HG03066 (cell line): ENCODE results near the gene GALNT14.
"Not testable (repeated sequence)": the region's sequence is repeated elsewhere in the genome, so short reads cannot be mapped to it uniquely, and the experiment has no call there.

Experiments
- ATAC-seq: cut with Tn5 transposase; IDR thresholded peaks from one replicate; pipeline ENCODE4 v1.9.1; 2021; ENCODE audit warnings: low read depth; ENCODE audit not compliant: unreplicated experiment

GALNT14 gene

DNA sequence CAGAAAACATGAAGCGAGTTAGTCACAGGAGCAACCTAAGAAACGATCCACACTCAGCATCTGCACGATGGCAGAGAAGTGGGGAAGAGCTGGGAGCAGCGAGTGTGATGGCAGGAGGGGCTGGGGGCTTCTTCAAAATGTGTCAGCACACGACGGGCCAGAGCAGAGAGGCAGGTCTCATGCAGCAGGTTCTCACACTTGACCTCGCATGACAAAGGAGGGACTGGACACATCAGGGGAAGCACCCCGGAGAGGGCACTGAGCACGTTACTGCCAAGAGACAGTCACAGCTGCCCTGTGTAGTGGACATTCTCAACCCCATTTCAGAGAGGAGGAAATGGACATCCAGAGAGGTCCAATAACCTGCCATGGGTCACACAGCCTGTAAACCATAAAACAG, 226.9 kb downstream of the GALNT14 start:
- no peak for ATAC-seq

DNA sequence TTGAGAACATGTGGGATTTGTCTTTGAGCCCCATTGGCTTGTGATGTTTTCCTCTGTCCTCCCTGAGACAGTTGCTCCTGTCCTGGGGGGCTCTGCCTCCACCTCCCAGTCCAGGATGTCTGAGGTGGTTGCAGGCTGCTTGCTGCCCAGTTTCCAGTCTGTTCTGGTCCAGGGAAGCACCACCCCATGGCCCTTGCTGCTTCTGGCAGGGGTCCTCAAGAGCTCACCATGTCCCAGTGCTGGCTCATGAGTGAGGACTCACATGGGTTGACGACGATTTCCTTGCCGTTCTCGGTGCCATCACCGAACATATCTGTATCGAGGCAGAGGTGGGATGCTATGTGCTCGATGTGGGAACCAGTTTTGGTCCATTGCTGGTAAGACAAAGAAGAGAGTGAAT, 227.6 kb downstream of the GALNT14 start:
- ATAC-seq: no peak

DNA sequence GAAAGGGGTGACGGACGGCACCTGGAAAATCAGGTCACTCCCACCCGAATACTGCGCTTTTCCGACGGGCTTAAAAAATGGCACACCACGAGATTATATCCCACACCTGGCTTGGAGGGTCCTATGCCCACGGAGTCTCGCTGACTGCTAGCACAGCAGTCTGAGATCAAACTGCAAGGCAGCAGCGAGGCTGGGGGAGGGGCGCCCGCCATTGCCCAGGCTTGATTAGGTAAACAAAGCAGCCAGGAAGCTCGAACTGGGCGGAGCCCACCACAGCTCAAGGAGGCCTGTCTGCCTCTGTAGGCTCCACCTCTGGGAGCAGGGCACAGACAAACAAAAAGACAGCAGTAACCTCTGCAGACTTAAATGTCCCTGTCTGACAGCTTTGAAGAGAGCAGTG, 233.8 kb downstream of the GALNT14 start:
- ATAC-seq: not testable (repeated sequence)

DNA sequence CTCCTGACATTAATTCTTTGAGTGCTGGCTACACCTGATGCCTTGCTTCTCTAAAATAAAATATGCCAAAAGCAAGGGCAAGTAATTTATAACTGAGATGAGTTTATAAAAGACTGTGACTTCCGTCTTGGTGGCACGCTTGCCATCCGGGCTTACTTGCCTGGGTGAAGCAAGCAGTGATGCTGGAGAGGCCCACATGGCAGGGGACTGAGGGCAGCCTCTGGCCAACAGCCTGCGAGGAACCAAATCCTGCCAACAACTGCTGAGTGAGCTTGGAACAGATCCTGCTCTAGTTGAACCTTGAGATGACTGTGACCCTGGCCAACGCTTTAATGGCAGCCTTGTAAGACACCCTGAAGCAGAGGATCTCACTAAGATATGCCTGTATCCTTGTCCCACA, 234.9 kb downstream of the GALNT14 start:
- ATAC-seq: no peak

DNA sequence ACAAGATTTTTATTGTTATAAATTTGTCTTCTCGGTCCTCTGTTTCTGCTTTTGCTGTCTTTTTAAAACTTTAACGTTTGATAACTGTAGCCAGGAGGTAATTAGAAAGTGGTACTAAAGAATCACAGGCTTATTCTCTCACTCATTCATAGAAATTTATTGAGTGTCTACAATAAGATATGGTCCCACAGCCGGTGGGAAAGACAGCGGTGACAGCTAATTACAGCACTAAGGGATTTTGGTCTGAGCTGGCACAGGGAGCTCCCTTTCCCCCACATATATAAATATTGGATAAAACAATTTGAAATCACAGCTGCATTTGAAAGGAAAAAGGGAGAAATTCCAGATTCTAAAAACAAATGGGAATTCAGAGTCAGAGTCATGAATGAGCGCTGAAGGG, 237.9 kb downstream of the GALNT14 start:
- ATAC-seq: no peak

DNA sequence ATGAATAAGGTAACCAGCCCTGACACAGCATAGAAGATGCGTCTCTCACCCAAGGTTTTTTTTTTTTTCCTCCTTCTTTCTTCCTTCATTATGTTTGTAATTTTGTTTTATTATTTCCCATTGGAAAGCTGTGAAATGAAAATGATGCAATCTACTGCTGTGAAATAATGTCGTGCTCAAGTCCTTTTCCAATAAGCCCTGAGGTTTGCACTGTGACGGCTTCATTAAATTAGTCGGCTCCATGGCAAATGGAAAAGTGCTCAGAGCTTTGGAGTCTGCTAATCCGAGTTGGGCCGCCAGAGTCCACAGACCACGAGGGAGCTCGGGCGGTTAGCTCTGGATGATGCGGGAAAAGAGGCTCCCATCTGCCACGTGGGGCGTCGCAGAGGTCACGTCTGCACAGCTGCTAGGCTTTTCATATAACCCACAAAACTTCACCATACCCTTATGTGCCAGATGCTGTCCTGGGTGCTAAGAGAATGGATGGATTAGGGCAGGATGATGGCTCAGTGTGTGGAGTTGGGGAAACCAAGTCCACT, 238.7 kb downstream of the GALNT14 start:
- ATAC-seq: no peak

DNA sequence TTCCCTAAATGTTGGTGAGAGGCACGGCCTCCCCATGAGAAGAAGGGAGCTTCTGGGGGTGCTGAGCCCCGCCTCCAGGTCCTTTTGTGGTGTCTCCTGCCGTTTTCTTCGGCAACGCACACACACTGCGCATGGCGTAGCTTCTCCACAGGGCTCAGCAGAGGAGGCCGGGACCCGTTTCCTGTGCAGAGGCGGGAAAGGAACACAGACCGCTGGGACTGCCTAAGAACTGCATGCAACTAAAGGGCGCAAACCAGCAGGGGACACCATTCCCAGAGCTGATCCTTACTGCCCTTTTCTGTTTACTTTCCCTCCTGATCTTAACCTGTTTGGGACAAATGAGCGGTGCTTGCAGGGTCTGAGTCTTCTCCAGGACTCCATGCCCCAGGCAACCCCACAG, 240.7 kb downstream of the GALNT14 start:
- ATAC-seq: no peak

DNA sequence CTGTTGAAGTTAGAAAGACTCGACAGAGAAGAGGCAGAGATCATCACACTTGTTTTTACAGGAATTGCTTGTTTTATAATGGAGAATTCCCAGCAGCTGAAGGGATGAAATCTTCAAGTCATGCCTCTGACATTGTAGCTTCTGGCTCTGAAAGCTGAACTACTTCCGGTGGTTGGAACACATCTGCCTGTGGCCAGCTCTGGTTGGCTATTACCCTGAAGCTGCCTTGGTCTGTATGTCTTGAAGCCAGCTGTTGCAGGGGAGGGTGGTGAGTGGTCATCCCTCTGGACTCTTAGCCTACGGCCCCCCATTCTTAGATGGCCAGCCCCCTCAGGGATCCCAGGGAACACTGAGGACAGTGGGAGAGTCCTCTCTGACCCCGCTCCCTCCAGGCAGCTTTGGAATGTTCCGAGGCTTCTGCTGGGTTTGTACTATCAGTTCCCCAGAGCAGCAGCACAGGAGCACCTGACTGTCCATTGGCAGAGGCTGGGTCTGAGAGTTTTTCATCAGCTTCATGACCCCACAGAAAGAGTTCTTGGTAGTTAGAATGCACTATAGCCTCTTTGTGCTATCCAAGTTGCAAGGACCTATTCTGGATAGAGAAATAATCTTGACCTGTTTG, 243.6 kb downstream of the GALNT14 start:
- ATAC-seq: no peak

DNA sequence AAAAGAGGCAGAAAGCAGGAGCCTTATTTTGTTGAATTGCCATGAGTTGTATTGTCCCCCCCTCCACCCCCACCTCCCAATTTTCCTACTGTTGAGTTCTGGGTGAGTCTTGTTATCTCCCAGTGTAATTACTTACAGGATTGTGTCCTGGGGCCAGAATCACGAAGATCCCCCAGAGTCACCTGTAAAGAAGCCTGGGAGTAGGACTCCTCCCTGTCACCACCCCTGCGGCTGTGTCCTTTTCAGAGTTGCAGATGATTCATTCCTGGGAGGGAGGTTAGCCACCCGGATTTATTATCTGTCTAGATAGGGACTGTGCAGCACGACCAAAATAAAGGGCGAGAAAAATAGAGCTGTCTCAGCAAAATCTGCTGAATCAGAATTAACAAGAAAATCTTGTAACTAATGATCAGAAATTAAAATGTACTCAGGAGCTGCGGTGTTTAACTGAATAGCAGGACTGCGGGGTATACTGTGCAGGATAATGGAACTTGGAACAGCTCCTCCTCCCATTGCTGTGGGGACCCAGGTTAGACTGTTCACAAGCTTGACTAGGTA, 249.3 kb downstream of the GALNT14 start:
- ATAC-seq: no peak

DNA sequence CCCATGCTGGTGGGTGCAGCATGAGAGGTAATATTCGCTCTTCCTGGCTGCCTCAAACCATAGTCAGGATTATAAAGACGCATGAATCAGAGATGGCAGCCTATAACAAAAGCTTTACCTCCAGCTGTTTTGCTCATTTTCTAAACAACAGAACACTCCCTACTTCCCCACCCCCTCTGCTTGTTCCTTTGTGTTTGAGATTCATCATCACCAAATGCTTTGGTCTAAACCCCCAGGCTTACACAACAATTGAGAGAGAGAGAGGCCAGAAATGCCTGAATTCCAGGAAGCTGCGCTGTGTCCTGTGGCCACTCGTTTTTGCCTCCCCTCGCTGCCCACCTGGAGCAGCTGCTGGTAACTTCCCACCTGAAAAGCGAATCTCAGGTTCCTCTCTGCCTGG, 252.2 kb downstream of the GALNT14 start:
- ATAC-seq: no peak

DNA sequence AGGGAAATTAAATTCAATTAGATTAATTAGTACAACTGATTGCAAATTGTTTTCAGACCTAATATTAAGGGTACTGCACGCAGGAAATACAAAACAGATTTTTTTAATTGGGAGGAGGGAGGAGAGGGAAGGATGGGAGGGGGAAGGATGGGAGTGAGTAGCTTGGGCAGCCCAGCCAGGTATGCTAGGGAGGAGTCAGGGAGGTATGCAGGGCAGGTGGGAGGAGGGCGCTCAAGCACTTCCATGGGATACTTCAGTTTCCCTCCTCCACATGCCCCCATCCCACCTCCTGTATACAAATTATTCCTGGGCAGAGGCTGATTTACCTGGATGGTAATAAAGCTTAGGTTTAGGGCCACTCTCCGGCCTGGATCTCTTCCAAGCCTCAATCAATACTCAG, 254.4 kb downstream of the GALNT14 start:
- no peak for ATAC-seq

DNA sequence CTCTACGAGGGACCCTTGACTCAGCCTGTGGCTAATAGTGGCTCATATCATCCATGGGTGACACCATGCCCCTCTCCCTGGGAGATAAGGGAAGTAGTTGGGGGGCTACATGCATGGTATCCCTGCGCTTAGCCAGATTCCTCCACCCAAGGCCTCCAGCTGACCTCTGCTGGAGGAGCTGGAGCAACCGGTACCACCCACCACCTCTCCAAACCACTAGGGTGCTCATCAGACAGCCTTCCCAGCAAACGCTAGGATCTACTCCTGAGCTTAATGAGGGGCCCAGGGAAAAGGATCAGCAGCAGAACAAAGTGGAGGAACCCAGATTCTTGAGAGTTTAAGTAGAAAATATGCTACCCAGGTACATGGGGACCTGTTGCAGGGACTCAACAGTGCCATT, 255.1 kb downstream of the GALNT14 start:
- ATAC-seq: no peak

DNA sequence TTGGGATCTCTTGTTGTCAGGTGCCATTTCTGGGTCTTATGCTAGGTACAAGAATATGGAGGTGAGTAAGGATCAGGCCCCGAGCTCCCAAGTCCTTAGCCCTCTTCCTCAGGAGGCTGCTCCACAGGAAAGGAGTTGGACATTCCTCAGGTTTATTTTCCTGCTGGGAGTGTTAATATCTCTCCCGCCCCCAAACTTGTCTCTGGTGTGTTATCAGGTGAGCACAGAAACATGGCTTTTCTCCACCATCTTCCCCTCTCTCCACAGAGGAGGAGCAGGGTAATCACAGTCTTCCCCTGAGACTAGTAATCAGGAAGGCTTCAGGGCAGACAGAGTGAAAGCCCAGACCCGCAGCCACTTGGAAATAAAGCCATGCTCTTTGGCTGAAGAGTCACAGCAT, 257.7 kb downstream of the GALNT14 start:
- ATAC-seq: no peak

DNA sequence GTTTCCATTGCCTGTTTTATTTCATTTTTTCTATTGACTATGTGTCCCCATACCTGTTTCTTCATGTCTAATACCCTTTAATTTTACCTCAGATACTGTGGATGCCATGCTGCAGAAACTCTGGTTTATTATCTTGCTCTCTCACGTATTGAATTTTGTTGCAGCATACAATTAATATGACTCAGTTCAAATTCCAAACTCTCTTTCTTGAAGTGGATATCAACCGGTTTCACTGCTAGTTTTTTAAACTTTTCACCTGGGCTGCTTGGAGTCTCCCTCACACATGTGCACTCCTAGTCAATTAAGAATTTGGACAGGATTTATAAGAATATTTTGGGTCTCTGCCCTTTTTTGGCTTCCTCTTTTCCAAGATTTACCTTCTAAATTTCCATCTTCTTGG, 260.4 kb downstream of the GALNT14 start:
- ATAC-seq: no peak

DNA sequence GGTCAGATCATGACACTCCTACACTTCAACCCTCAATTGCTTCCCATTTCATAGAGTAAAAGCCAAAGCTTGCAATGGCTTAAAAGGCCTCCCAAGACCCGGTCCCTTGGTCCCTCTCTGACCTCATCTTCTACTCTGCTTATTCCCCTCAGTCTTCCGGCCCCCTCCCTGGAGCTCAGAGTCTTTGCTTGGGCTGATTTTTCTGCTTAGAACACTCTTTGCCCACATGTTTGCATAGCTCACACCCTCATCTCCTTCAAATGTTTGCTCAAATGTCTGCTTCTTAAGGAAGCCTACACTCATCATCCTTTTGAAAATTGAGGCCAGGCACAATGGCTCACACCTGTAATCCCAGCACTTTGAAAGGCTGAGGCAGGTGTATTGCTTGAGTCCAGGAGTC, 265.4 kb downstream of the GALNT14 start:
- no peak for ATAC-seq

DNA sequence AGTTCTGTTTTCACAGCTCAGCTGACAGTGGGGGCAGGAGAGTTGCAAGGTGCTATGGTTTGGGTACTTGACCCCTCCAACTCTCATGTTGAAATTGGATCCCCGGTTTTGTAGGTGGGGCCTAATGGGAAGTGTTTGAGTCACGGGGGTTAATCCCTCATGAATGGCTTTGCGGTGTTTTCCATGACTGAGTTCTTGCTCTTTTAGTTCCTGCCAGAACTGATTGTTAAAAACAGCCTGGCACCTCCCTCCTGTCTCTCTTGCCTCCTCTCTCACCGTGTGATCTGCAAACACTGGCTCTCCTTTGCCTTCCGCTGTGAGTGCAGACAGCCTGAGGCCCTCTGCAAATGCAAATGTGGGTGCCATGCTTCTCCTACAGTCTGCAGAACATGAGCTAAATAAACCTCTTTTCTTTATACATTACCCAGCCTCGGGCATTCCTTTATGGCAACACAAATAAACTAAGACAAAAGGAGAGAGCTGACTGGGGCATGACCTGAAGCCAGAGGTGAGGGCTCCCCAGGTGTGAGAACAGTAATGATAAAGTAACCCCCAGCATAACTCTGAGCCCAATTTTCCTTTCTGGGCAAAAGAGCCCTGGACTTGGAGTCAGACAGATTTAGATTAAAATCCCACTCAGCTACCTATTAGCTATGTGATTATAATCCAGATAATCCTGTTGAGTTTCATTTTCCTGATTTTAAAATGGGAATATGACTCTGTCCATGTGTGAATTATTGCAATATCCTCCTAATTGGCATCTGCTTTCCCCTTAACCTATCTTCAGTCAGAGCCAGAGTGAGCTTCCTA, 266.1 kb downstream of the GALNT14 start:
- no peak for ATAC-seq

DNA sequence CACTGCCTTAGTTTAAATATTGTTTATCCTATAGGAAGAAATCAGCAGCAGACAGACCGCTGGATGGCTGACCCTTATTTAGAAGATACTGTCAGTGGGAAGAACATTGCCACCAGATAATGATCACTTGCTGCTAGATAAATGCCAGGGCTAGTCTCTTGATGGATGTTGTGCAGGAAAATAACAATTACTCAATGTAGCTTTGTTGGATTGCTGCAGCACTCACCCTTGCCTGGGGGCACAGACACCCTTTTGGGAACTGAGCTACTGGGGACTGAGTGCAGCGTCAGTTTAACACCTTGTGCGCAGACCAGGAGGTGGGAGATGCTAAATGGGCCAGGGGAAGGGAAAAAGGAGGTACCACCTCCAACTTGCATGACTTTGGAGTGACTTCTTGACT, 266.8 kb downstream of the GALNT14 start:
- ATAC-seq: no peak

DNA sequence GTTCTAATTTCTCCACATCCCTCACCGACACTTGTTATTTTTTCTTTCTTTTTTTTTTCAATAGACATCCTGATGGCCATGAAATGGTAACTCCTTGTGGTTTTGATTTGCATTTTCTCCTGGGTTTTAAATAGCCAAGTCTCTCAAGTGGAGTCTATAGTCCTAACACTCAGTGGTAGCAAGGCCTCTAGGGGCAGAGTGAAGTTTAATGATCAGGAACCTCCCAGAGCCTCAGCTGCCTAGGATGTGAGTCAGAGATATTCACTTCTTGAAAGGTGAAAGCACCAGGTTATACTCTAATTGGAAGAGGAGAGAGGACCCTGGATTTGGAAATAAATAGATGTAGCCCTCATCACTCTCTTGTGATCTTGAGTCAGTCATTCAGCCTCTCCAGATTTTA, 268.3 kb downstream of the GALNT14 start:
- no peak for ATAC-seq

DNA sequence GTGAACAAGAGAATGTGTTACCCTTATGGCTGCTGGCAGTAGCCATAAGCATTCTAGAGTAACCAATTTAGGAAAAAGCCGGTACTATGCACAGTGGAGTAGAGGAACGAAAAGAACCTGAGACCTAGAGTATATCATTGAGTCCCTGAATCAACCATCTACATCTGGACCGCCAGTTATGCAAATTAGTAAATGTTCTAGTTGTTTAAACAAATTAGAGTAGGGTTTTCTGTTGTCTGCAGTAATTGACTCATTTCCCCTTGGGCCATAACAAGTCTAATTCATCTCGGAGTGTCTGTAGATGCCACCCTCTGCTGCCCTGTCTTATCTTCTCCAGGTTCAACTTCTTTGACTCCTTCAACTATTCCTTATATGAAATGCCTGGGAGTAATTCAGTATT, 270.9 kb downstream of the GALNT14 start:
- no peak for ATAC-seq

DNA sequence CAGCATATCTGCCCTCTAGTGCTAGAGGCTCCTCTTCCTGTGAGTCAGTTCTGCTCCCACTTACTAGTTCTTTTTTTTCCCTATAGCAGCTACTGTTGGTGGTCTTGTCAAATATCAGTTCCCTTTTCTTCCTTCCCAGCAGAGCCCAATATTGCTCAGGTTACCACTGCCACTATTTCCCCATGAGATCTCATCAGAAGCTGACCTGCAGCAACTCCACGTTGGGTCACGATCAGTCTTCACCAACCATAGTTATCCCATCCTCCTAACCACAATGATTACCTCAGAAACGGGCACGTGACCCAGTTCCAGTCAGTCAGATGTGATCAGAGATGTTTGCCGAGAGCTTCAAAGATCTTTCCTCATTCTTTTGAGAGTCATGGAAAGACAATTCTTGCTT, 271.3 kb downstream of the GALNT14 start:
- no peak for ATAC-seq

DNA sequence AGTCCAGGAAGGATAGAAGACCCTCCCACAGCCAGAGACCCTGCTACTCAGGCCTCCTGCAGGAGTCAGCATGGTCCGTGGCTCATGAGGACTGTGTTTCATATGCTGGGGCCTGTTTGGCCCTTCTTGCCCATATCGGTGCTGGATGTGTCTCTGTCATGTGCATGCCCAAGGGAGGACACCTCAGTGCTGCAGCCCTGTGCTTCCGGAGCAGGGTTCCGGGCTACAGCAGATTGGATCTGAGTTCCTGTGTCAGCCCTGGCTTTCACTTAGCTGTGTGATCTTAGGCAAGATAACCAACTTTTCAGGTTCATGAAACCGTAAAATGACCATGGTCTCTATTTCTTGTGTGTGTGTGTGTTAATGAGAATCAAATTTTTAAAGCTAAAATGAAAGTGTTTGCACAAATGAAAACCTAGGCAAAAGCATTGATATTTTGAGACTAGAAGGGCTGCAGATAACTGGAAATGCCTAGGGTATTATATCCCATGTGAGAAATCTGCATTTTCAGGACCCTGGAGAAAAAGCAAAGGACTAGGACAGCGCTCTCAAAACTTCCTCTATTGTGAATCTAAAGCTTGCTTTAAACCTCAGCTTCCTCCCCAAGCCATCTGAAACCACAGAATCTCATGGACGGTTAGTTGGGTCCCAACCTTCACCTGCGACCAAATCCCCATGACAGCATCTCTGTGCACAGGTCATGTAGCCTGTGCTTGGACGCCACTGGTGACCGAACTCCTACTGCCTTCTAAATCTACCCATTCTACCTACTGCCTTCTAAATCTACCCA, 272.2 kb downstream of the GALNT14 start:
- no peak for ATAC-seq
